HepG2 (cell line): ENCODE measurements around the gene UCN2.

Experiments used
- ELF1 ChIP-seq: sonication (generic); formaldehyde crosslinking; IDR thresholded peaks from 2 replicates; pipeline ENCODE4 v1.4.0; 2020; ENCODE audit warnings: missing genetic modification reagents
- POLR2A ChIP-seq, 2 experiments: IDR thresholded peaks; 2 replicates each; pipeline ENCODE4 v1.6.1; 2011; ENCODE audit warnings: low read depth in 2 of 2, low read length in 2 of 2, mild to moderate bottlenecking in 1 of 2, moderate library complexity in 1 of 2; ENCODE audit not compliant: insufficient read depth in 1 of 2
- ZNF446 ChIP-seq: sonication (generic); formaldehyde crosslinking; IDR thresholded peaks from 2 replicates; pipeline ENCODE4 v1.5.0; 2020; ENCODE audit warnings: mild to moderate bottlenecking, missing genetic modification reagents
- ZNF589 ChIP-seq: sonication (generic); formaldehyde crosslinking; conservative IDR thresholded peaks from 2 replicates; pipeline ENCODE4 v1.8.0; 2022; ENCODE audit warnings: mild to moderate bottlenecking, moderate library complexity, missing genetic modification reagents
- TF ChIP-seq, protein P1 (sequence below): sonication (generic); formaldehyde crosslinking; IDR thresholded peaks from 2 replicates; pipeline ENCODE4 v1.4.0; 2020; ENCODE audit warnings: missing genetic modification reagents
- TF ChIP-seq, protein P2 (sequence below): sonication (generic); formaldehyde crosslinking; IDR thresholded peaks from 2 replicates; pipeline ENCODE4 v1.4.0; 2020; ENCODE audit warnings: missing genetic modification reagents, borderline replicate concordance

DNA sequence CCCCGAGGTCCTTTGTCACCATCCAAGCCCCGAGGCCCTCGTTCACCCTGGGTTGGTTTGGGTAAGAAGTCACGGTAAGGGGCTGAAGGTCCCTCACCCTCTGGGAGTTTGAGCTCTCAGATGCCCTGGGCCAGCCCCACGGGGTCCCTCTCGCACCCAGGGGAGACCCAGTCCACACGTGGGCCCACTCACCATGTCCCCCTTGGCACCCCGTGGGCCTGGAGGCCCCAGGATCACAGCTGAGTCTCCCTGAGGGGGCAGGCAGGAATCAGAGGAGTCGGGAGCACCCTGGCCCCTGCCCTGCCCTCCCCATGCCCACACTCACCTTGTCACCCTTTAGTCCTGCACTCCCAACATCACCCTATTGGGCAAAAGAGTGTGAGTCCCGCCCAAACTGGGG is 5.8 kb upstream of the UCN2 start:
- TF ChIP-seq, protein P1, sequence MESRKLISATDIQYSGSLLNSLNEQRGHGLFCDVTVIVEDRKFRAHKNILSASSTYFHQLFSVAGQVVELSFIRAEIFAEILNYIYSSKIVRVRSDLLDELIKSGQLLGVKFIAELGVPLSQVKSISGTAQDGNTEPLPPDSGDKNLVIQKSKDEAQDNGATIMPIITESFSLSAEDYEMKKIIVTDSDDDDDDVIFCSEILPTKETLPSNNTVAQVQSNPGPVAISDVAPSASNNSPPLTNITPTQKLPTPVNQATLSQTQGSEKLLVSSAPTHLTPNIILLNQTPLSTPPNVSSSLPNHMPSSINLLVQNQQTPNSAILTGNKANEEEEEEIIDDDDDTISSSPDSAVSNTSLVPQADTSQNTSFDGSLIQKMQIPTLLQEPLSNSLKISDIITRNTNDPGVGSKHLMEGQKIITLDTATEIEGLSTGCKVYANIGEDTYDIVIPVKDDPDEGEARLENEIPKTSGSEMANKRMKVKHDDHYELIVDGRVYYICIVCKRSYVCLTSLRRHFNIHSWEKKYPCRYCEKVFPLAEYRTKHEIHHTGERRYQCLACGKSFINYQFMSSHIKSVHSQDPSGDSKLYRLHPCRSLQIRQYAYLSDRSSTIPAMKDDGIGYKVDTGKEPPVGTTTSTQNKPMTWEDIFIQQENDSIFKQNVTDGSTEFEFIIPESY (CRISPR knock-in tag): no peak
- TF ChIP-seq, protein P2, sequence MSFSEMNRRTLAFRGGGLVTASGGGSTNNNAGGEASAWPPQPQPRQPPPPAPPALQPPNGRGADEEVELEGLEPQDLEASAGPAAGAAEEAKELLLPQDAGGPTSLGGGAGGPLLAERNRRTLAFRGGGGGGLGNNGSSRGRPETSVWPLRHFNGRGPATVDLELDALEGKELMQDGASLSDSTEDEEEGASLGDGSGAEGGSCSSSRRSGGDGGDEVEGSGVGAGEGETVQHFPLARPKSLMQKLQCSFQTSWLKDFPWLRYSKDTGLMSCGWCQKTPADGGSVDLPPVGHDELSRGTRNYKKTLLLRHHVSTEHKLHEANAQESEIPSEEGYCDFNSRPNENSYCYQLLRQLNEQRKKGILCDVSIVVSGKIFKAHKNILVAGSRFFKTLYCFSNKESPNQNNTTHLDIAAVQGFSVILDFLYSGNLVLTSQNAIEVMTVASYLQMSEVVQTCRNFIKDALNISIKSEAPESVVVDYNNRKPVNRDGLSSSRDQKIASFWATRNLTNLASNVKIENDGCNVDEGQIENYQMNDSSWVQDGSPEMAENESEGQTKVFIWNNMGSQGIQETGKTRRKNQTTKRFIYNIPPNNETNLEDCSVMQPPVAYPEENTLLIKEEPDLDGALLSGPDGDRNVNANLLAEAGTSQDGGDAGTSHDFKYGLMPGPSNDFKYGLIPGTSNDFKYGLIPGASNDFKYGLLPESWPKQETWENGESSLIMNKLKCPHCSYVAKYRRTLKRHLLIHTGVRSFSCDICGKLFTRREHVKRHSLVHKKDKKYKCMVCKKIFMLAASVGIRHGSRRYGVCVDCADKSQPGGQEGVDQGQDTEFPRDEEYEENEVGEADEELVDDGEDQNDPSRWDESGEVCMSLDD (CRISPR knock-in tag): no peak
- TF ChIP-seq ZNF446: no peak
- TF ChIP-seq POLR2A (IDR thresholded peaks at IDR 0.05; ENCODE audit: insufficient read depth in 1 of 2, low read depth in 2 of 2, low read length in 2 of 2): no peak
- TF ChIP-seq ZNF589 (CRISPR knock-in tag): no peak
- TF ChIP-seq ELF1: no peak
